Activated naive CD4-positive, alpha-beta T cell treated with Interleukin-2 at 50 U/mL for 16 hours (primary cell): Measurements from ENCODE around the gene NCAM2.

ENCODE experiments used
- DNase-seq: peaks from one replicate; pipeline ENCODE4 v3.0.0-alpha.2; 2020

NCAM2 gene

GRCh38 chr21:21231913-21232312 lies 233.7 kb downstream of the NCAM2 start:
- no peak for DNase-seq

GRCh38 chr21:21232320-21232719 lies 234.1 kb downstream of the NCAM2 start:
- DNase-seq = no peak

- DNase-seq = no peak
These were observed 234.8 kb downstream of the NCAM2 start for GRCh38 chr21:21233051-21233450.

- no peak for DNase-seq
These were observed 238.8 kb downstream of the NCAM2 start for GRCh38 chr21:21236996-21237395.

- no peak for DNase-seq
These were observed 240.6 kb downstream of the NCAM2 start for GRCh38 chr21:21238629-21239400.

- no peak for DNase-seq
These were observed 243.2 kb downstream of the NCAM2 start for GRCh38 chr21:21241391-21241790.

GRCh38 chr21:21246007-21246406 lies 247.8 kb downstream of the NCAM2 start:
- DNase-seq = no peak

- no peak for DNase-seq
These were observed 249.2 kb downstream of the NCAM2 start for GRCh38 chr21:21247424-21247823.

- DNase-seq = no peak
These were observed 263.8 kb downstream of the NCAM2 start for GRCh38 chr21:21262048-21262447.

GRCh38 chr21:21268061-21268471 lies 269.9 kb downstream of the NCAM2 start:
- DNase-seq = no peak

- DNase-seq = no peak
These were observed 270.7 kb downstream of the NCAM2 start for GRCh38 chr21:21268885-21269284.

GRCh38 chr21:21279193-21279901 lies 281.1 kb downstream of the NCAM2 start:
- DNase-seq = no peak

GRCh38 chr21:21283810-21284209 lies 285.6 kb downstream of the NCAM2 start:
- no peak for DNase-seq

- DNase-seq = no peak
These were observed 288.1 kb downstream of the NCAM2 start for GRCh38 chr21:21286170-21286798.

GRCh38 chr21:21290751-21291150 lies 292.5 kb downstream of the NCAM2 start:
- no peak for DNase-seq

- no peak for DNase-seq
These were observed 293.8 kb downstream of the NCAM2 start for GRCh38 chr21:21291883-21292569.

GRCh38 chr21:21295303-21295702 lies 297.1 kb downstream of the NCAM2 start:
- no peak for DNase-seq

- no peak for DNase-seq
These were observed 299.0 kb downstream of the NCAM2 start for GRCh38 chr21:21297211-21297610.

GRCh38 chr21:21301013-21301412 lies 302.8 kb downstream of the NCAM2 start:
- no peak for DNase-seq

GRCh38 chr21:21309510-21309909 lies 311.3 kb downstream of the NCAM2 start:
- DNase-seq = no peak

- DNase-seq = no peak
These were observed 326.1 kb downstream of the NCAM2 start for GRCh38 chr21:21324297-21324696.

- no peak for DNase-seq
These were observed 334.3 kb downstream of the NCAM2 start for GRCh38 chr21:21332492-21332891.

GRCh38 chr21:21341041-21341440 lies 342.8 kb downstream of the NCAM2 start:
- DNase-seq = no peak
